ENCODE results near the gene PLOD2.

PLOD2 gene

DNA sequence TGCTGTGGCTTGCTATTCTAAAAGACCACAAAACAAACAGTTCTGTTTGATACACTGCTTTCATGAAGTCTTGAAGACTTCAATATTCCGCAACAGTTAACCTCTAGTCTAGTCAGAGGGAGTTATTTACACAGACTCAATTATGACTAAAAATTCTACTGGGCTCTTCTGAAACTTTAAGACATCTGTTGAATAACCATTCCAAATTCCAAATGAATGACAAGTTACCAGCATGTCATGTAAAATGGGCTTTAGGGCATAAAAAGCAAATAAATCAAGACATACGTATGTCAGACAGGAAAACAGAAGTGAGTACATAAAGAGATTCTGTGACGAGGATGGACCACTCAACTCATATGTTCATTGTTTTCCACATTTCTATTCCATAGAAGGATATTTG, 93.9 kb downstream of the PLOD2 start:
- peaks cover 0 to 14% (median 0%) of the 10 kb centered on the region in 4 donors for H3K4me1 ChIP-seq
- no peaks in the 10 kb centered on the region for H3K27me3 ChIP-seq
- no peak overlapping the region for H3K4me3 ChIP-seq
- peaks cover 0 to 17% (median 15%) of the 10 kb centered on the region in 3 donors for H3K36me3 ChIP-seq
- no peak for DNase-seq
- peak overlapping the region in 1 of 2 donors; percentile 13 for H3K27ac ChIP-seq
- H3K9me3 ChIP-seq, result no peaks in the 10 kb centered on the region
- TF ChIP-seq, protein P1, sequence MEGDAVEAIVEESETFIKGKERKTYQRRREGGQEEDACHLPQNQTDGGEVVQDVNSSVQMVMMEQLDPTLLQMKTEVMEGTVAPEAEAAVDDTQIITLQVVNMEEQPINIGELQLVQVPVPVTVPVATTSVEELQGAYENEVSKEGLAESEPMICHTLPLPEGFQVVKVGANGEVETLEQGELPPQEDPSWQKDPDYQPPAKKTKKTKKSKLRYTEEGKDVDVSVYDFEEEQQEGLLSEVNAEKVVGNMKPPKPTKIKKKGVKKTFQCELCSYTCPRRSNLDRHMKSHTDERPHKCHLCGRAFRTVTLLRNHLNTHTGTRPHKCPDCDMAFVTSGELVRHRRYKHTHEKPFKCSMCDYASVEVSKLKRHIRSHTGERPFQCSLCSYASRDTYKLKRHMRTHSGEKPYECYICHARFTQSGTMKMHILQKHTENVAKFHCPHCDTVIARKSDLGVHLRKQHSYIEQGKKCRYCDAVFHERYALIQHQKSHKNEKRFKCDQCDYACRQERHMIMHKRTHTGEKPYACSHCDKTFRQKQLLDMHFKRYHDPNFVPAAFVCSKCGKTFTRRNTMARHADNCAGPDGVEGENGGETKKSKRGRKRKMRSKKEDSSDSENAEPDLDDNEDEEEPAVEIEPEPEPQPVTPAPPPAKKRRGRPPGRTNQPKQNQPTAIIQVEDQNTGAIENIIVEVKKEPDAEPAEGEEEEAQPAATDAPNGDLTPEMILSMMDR (IDR thresholded peaks at IDR 0.05), result no peak
- intact Hi-C loops (cut with DNase I; ENCODE audit: low total_unique reads), result no loop called here

DNA sequence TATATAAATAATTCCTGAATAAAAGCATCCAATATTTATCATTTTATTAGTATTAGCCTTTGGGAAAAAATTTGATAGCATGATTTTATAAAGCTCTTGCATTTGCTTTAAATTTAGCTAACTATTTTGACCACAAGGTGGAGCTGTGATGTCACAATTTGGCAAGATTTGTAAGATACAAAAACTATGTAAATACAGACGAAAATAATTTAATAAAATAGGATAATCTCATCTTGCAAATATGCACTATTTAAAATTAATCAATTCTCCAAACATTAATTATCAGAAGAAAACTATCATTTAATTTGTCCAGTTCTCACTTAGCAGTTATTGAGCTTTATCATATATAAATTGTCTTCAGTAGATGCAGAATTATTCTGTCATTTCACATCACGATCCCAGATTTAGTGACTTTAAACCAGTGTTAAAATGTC, 95.4 kb downstream of the PLOD2 start:
- Histone ChIP-seq H3K36me3 (peaks cover 0 to 6% (median 4%) of the 10 kb centered on the region in 3 donors), H3K4me3 (no peak overlapping the region), H3K4me1 (peaks cover 0 to 16% (median 0%) of the 10 kb centered on the region in 4 donors), H3K9me3 (no peaks in the 10 kb centered on the region), H3K27me3 (no peaks in the 10 kb centered on the region), H3K27ac (peak overlapping the region in 1 of 2 donors; percentile 14)
- intact Hi-C loops (cut with DNase I; ENCODE audit: low total_unique reads), result no loop called here
- TF ChIP-seq, protein P1 (IDR thresholded peaks at IDR 0.05), result peak; percentile 64 to 70
- no peak for DNase-seq

DNA sequence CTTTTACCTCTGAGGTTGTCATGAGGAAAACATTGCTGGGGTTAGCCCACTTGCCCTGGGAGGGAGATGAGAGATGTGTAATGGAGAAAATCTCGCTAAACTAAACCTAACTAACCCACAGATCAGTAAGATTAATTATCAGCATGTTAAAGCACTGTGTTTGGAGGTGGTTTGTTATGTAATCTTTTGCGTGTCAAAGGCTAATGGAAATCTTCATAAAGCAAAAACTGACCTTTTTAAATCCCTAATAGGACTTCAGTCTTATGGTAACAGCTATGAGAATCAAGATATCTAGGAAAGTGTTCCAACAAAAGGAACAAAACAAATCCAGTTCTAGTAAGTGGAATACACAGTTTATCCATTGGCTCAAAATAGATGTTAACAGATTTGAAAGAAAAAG, 102.7 kb downstream of the PLOD2 start:
- intact Hi-C loops (cut with DNase I; ENCODE audit: low total_unique reads), result no loop called here
- no peak for DNase-seq
- no peaks in the 10 kb centered on the region for H3K27me3 ChIP-seq

DNA sequence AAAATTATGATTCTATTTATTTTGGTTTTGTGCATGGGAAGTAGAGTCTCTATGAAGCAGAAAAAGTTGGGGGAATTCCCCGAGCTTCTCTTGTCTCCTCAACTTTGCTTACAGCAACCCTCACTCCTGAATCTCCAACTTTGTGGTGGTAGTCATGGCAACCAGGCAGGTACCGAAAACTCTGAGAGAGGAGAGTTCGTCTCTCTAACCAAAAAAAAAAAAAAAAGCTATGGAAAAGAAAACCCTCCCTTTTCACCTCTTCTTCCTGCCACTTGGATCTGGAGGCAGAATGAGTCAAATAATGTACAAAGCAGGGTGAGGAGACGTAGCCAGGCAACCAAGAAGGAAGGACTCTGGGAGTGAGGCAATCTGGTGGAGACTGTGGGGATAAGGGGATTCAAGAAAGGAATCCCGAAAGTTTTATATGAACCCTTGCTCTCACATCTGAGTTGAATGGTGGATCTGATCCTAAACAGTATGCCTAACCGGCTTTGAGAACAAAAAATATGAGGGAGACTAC, 108.1 kb downstream of the PLOD2 start:
- no peaks in the 10 kb centered on the region for H3K4me1 ChIP-seq
- H3K4me3 ChIP-seq, result no peak overlapping the region
- no peaks in the 10 kb centered on the region for H3K9me3 ChIP-seq
- TF ChIP-seq, protein P1 (IDR thresholded peaks at IDR 0.05), result no peak
- intact Hi-C loops (cut with DNase I; ENCODE audit: low total_unique reads), result no loop called here
- H3K27me3 ChIP-seq, result no peaks in the 10 kb centered on the region
- H3K36me3 ChIP-seq, result no peaks in the 10 kb centered on the region
- no peak for DNase-seq
- no peak overlapping the region for H3K27ac ChIP-seq

More for the DNA sequence above, 102.7 kb downstream of the PLOD2 start:
- H3K4me3 ChIP-seq, result no peak overlapping the region
- peaks cover 0 to 10% (median 0%) of the 10 kb centered on the region in 4 donors for H3K4me1 ChIP-seq
- H3K9me3 ChIP-seq, result no peaks in the 10 kb centered on the region
- TF ChIP-seq, protein P1 (IDR thresholded peaks at IDR 0.05), result no peak
- H3K36me3 ChIP-seq, result no peaks in the 10 kb centered on the region
- H3K27ac ChIP-seq, result no peak overlapping the region

DNA sequence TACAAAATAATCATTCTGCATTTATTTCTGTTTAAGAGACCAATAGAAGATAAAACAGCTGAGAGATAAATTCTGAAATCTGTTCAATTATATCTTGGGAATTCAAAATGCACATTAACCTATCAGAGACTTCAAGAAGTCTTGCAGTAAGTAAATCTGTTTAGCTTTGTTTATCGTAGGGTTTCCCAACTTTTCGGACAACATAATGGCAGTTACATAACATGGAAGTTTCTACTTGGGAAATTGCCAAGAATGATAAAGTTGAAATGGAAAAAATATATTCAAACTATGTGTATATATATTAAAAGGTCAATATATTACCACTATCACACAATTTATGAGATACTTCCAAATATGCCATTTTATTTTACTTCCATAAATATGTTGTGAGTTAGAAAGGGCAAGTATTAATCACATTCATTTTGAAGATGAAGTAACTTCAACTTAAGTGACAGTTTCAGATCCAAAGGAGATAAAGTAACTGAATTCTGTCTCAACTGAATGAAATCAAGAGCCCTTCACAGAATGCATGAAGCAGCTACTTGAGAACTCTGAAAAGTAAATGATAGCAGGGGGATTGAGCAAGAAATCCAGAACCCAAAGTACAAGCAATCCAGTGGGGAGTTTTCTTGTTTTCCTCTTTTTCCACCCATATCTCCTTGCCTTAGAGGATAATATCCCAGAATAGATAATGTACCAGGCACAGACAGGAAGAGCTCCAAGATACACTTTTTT, 108.8 kb downstream of the PLOD2 start:
- Histone ChIP-seq H3K27ac (no peak overlapping the region), H3K4me3 (no peak overlapping the region), H3K36me3 (no peaks in the 10 kb centered on the region), H3K4me1 (no peaks in the 10 kb centered on the region), H3K9me3 (no peaks in the 10 kb centered on the region), H3K27me3 (no peaks in the 10 kb centered on the region)
- intact Hi-C loops (cut with DNase I; ENCODE audit: low total_unique reads), result no loop called here
- no peak for DNase-seq
- TF ChIP-seq, protein P1 (IDR thresholded peaks at IDR 0.05), result no peak
